ENCODE results near the gene TIMM8A.
"Not testable (repeated sequence)": the region's sequence is repeated elsewhere in the genome, so short reads cannot be mapped to it uniquely, and the experiment has no call there.

Gene TIMM8A

DNA sequence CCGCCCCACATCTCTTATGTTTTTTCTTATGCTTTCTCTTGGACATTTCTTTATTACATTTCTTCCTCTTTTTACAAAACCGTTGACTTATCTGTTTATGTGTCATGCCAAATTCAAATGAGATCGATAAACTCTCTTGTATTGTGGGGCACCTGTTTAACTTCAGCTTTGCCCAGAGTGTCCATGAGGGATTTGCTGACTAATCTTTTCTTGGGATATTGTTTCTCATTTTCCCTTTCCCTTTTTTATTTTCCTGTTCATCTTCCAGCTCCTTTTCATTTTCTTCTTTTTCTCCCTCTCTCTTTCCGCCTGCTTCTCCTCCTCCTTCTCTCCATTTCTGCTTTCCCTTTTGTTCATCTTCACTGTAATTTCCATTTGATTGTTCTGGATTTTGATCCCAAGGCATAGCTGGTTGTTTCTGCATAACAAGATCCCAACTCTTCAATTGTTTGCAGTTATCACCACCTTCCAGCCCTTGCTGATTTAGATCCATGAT, 10.7 kb downstream of the TIMM8A start:
- DNase-seq (ENCODE audit: low spot score), result no peak
- TF ChIP-seq CTCF (IDR thresholded peaks at IDR 0.05; ENCODE audit: extremely low read depth, insufficient read depth, missing control alignments), result no peak
- in situ Hi-C loops (cut with MboI; ENCODE audit: low pct_unique_long_range_greater_than_20kb, low sequenced_read_pairs, unreplicated experiment), result no loop called here

DNA sequence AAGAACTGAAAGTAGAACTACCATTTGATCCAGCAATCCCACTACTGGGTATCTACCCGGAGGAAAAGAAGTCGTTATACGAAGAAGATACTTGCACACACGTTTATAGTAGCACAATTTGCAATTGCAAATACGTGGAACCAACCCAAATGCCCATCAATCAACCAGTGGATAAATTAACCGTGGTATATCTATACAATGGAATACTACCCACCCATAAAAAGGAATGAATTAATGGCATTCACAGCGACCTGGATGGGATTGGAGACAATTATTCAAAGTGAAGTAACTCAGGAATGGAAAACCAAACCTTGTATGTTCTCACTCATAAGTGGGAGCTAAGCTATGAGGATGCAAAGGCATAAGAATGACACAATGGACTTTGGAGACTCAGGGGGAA, 14.2 kb downstream of the TIMM8A start:
- in situ Hi-C loops (cut with MboI; ENCODE audit: low pct_unique_long_range_greater_than_20kb, low sequenced_read_pairs, unreplicated experiment); DNase-seq (ENCODE audit: low spot score): not testable (repeated sequence)

- DNase-seq (ENCODE audit: low spot score); in situ Hi-C loops (cut with MboI; ENCODE audit: low pct_unique_long_range_greater_than_20kb, low sequenced_read_pairs, unreplicated experiment): not testable (repeated sequence)
These were observed 21.9 kb downstream of the TIMM8A start for GRCh38 chrX:101326600-101326999.

GRCh38 chrX:101303790-101304189, 44.8 kb downstream of the TIMM8A start:
- no peak for DNase-seq (ENCODE audit: low spot score)
- no peak for TF ChIP-seq CTCF (IDR thresholded peaks at IDR 0.05; ENCODE audit: extremely low read depth, insufficient read depth, missing control alignments)

More at GRCh38 chrX:101303790-101304189, 44.8 kb downstream of the TIMM8A start:
- in situ Hi-C loops (cut with MboI; ENCODE audit: low pct_unique_long_range_greater_than_20kb, low sequenced_read_pairs, unreplicated experiment), result no loop called here
